K562 treated with DMSO at 1 percent for 4 hours (cell line): ENCODE results near the gene NDUFC1. TPM values are rescaled to one million over a fixed set of nuclear protein-coding genes. Genes with fewer than 3 reads are reported as not detected.

Source experiments
- total RNA-seq: library from RNA; unstranded; fragments of 300-600 nt; gene quantifications from 2 replicates; pipeline ENCODE4 v1.2.3, GENCODE V29; 2022; ENCODE audit not compliant: insufficient read depth

Gene NDUFC1
- 51.6 and 56.1 TPM in 2 replicates for total RNA-seq

DNA sequence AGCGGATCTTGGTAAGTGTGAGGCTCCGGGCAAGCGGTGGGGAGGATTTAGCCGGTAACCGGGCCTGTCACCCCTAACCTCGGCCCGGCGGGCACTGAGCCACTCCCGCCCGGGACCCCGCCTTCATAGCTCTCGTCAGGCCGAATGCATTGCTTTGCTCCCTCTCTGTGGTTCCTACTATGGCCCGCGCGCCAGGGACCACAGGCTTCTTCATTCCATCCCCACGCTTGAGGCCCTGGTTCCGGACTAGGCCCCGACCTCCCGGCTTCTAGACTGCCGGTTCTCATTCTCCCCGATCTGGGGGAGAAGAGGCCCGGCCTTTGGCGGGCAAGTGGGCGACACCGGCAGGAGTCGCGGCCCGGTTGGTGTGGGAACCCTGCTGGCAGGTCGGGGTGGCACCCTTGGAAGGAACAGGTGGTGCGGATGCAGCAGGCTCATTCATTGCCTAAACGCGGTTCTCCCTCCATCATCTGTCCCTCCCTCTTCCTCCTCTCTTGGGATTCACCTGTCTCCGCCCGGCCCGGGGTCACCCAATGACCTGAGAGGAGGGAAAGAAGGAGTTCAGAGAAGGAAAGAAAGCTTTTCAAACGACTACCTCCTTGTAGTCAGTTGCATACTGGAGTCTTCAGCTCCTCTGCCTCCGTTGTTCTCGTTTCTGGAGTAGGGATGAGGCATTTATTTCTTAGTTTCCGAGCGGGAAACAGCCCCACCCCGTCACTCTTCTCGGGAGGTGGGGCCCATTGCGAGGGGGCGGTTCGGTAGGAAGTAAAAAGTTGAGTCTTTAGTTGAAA is at the start of gene NDUFC1:
Gene NDUFC1 (minus strand): TSS at position 657 of the 791 bp plus-strand sequence. CDS start 6,679 bp downstream, outside the sequence.

DNA sequence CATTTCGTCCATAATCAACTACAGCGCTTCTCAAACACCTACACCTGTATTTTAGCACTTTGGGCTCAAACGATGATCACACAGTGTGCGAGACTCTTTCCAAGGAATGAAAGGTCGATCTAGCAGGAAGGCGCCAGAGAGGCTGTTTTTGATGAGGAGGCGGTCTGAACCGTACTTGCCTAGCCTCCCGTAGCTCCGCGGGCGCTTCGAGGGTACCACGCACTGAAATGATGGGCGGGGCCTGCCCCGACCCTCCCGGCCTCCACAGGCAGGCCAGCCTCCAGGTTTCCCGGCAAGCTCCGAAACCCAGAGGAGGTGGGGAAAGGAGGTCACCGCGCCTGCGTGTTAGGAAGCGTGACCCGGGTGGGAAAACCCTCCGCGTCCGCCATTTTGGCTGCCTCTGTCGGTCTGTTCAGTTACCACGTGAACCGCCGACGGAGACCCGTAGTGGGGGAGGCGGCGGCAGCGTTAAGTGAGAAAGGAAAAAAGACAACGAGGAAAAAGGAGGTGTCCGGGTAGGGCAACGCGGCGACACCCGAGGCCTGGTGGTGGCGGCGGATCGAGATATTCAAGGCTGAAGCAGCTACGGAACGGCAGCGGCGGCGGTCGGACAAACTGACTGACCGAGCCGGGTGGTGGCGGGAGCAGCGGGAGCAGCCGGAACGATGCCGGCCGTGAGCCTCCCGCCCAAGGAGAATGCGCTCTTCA is 1.0 kb downstream of the NDUFC1 start, which contains the start of gene NAA15:
Gene NAA15 (plus strand): TSS at position 393 of the 708 bp plus-strand sequence. CDS start 273 bp downstream, at position 666.

DNA sequence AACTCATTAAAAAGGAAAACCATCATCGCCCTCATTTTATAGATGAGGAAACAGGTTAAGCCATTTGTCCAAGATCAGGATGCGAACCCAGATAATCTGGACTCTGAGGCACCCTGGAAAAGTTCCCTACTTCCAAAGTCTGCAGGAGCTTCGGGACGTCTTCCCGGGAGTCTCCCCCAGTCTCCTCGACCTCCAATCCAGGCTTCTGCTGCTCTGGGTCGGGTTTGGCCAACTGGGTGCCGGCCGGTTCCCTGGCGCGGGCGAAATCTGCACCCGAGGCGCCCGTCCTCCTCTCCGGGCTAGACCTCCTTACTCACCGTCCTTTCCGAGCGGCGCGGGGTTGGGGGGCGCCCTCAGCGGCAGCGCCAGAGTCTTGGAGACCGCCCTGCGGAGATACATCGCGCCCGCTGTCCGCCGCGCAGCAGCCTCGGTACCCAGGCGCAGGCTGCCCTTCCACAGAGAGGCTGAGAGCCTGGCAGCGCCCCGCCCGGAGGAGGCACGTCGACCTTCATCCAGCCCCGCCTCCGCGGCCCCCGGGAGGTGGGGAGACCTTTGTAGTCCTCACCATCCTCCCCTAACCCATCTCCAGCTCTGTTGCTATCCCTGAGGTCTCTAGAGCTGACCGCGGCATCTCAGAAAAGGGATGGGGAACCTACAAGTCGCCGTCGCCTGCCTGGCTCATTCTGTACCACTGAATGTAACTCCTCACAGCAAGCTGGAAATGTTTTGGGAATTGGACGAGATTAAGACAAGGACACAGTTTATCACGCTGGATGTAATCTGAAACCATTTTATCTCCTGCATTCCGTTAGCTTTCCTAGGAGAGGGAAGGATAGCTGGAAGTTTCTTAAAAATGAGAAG is 22.3 kb downstream of the NDUFC1 start, which contains the start of gene MGARP:
Gene MGARP (minus strand): TSS at position 466 of the 861 bp plus-strand sequence. CDS start 67 bp downstream, at position 399.

Other genes starting within 250 kb of the NDUFC1 start
- 21.4 and 24.6 TPM in 2 replicates for gene ELF2, start 125.3 kb downstream of the NDUFC1 start, total RNA-seq
- gene MGARP, start 22.3 kb downstream of the NDUFC1 start, total RNA-seq: 0.53 TPM in 1 of 2 replicates, not detected in the other
- gene NAA15, start 972 bp downstream of the NDUFC1 start, total RNA-seq: 9.4 and 10.3 TPM in 2 replicates
- gene RAB33B, start 151.6 kb upstream of the NDUFC1 start, total RNA-seq: 2.9 and 7.1 TPM in 2 replicates